Loucy (cell line): ENCODE results near the gene SULT2B1.

Experiments used
- EZH2phosphoT487 ChIP-seq: fragments of 200-600 bp; IDR thresholded peaks from 2 replicates; pipeline ENCODE4 v1.6.1; 2018; ENCODE audit warnings: antibody characterized with exemption, mild to moderate bottlenecking, moderate library complexity, borderline replicate concordance
- TF ChIP-seq, protein P1 (sequence below): fragments of 200-600 bp; sonication (generic); conservative IDR thresholded peaks from 2 replicates; pipeline ENCODE4 v1.5.1; 2014; ENCODE audit warnings: mild to moderate bottlenecking, antibody characterized with exemption, low read length

DNA sequence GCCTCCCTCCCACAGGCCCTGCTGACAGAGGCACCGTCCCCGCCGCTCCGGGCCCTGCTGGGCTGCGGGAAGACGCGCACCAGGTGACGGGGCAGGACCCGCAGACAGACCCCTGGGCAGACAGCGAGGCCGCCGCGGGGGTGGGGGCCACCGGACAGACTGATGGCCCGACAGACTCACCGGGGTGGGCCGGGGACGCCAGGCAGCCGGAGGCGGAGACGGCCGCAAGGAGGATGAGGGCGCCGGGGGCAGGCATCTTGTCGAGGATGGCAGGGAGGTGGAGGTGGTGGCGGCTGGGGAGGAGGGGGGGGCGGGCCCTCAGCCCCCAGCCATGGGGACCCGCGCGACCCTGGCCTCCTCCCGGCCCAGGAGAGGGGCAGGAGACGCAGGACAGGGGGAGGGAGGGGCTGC, 40.6 kb upstream of the SULT2B1 start:
- TF ChIP-seq EZH2phosphoT487: no peak
- TF ChIP-seq, protein P1, sequence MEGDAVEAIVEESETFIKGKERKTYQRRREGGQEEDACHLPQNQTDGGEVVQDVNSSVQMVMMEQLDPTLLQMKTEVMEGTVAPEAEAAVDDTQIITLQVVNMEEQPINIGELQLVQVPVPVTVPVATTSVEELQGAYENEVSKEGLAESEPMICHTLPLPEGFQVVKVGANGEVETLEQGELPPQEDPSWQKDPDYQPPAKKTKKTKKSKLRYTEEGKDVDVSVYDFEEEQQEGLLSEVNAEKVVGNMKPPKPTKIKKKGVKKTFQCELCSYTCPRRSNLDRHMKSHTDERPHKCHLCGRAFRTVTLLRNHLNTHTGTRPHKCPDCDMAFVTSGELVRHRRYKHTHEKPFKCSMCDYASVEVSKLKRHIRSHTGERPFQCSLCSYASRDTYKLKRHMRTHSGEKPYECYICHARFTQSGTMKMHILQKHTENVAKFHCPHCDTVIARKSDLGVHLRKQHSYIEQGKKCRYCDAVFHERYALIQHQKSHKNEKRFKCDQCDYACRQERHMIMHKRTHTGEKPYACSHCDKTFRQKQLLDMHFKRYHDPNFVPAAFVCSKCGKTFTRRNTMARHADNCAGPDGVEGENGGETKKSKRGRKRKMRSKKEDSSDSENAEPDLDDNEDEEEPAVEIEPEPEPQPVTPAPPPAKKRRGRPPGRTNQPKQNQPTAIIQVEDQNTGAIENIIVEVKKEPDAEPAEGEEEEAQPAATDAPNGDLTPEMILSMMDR: no peak
